ENCODE measurements around the gene FBXO47.
"Not testable (repeated sequence)": the region's sequence is repeated elsewhere in the genome, so short reads cannot be mapped to it uniquely, and the experiment has no call there.

The FBXO47 gene

DNA sequence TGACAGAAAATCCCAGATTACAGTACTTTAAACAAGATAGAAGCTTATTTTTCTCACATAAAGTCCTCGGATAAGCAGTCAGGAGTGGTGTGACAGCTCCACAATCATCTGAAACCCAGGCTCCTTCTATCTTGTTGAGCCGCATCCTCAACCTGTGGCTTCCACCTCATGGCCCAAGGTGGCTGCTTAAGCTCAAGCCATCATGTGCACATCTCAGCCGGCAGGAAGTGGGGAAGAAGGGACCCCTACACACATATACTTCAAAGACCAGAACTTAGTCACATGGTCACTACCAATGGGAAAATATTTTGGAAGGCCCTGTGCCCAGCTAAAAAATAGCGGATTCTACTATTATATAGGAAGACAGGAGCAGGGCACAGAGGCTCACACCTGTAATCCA is 11.0 kb upstream of the FBXO47 start:
- TF ChIP-seq, protein P1, sequence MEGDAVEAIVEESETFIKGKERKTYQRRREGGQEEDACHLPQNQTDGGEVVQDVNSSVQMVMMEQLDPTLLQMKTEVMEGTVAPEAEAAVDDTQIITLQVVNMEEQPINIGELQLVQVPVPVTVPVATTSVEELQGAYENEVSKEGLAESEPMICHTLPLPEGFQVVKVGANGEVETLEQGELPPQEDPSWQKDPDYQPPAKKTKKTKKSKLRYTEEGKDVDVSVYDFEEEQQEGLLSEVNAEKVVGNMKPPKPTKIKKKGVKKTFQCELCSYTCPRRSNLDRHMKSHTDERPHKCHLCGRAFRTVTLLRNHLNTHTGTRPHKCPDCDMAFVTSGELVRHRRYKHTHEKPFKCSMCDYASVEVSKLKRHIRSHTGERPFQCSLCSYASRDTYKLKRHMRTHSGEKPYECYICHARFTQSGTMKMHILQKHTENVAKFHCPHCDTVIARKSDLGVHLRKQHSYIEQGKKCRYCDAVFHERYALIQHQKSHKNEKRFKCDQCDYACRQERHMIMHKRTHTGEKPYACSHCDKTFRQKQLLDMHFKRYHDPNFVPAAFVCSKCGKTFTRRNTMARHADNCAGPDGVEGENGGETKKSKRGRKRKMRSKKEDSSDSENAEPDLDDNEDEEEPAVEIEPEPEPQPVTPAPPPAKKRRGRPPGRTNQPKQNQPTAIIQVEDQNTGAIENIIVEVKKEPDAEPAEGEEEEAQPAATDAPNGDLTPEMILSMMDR (conservative IDR thresholded peaks at IDR 0.05; ENCODE audit: low read depth, low read length), result no peak
- no peak overlapping the region for H3K4me3 ChIP-seq (ENCODE audit: low read length)
- no peak for DNase-seq (ENCODE audit: low read depth)

DNA sequence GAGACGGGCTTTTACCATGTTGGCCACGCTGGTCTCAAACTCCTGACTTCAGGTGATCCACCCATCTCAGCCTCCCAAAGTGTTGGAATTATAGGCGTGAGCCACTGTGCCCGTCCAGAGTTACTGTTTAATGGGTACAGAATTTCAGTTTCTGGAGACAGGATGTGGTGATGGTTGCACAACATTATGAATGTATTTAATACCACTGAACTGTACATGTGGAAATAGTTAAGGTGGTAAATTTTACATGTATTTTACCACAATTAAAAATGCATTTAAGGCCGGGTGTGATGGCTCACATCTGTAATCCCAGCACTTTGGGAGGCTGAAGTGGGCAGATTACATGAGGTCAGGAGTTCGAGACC is 9.0 kb upstream of the FBXO47 start:
- not testable (repeated sequence) for DNase-seq (ENCODE audit: low read depth); H3K4me3 ChIP-seq (ENCODE audit: low read length)

DNA sequence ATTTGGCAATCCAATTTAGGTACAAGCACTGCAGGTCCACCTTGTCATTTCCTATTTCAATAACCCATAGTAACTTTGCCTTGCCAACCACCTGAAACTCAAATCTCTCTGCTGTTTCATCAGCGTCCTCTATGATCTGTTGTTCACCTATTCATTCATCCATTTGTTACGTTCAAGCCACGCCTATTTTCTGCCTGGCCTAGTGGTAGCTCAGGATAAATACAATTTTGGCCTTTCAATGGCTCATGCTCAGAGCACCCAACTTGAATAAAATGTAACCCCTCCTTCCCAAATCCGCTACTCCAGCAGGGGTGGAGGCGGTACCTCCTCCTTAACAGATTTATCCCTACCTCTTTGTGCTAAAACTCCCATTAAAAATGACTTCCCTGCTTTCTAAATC is 3.6 kb upstream of the FBXO47 start:
- TF ChIP-seq, protein P1 (conservative IDR thresholded peaks at IDR 0.05; ENCODE audit: low read depth, low read length), result no peak
- DNase-seq (ENCODE audit: low read depth), result no peak
- no peak overlapping the region for H3K4me3 ChIP-seq (ENCODE audit: low read length)

DNA sequence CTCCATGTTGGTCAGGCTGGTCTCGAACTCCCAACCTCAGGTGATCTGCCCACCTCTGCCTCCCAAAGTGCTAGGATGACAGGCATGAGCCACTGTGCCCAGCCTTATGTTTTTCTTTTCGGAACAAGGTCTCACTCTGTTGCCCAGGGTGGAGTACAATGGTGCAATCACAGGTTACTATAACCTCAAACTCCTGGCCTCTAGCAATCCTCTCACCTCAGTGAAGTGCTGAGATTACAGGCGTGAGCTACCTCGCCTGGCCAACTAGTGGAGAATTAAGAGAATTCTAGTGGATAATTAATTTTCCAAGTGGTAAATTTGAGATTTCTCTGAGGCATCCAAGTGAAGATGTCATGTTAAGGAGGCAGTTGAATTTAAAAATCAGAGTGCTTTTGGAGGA is 2.9 kb upstream of the FBXO47 start:
- DNase-seq (ENCODE audit: low read depth), result no peak
- H3K4me3 ChIP-seq (ENCODE audit: low read length), result no peak overlapping the region
- TF ChIP-seq, protein P1 (conservative IDR thresholded peaks at IDR 0.05; ENCODE audit: low read depth, low read length), result no peak

DNA sequence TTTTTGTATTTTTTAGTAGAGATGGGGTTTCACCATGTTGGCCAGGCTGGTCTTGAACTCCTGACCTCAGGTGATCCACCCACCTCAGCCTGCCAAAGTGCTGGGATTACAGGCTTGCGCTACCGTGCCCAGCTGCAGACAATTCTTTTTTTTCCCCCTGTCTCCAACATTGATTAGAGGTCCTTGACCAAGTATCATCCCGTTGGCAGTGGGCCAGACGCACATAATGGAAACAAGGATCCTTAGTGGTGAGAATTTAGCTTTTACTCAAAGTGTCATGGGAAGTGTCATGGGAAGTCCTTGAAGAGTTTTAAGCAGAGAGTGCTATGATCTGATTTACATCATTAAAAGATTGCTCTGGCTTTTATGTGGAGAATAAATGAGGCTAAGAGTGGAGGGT is 2.1 kb upstream of the FBXO47 start:
- no peak overlapping the region for H3K4me3 ChIP-seq (ENCODE audit: low read length)
- TF ChIP-seq, protein P1 (conservative IDR thresholded peaks at IDR 0.05; ENCODE audit: low read depth, low read length), result no peak
- DNase-seq (ENCODE audit: low read depth), result no peak

DNA sequence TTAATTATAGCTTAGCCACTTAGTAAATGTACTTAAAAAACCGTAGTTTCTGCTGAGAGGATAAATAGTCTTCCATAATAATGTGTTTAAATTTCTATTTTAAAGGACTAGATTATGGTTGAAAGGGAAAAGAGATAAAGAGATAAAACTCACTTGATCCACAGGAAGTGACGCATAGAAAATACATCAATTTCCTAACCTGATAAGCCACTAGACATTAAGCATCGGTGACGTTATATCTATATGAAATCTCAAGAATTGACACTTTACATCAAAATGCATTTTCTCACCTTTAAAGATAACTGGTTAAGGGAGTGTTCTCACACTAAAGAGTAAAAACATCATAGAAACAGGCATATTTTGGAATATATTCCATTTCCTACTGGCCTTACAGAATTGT is 5.8 kb downstream of the FBXO47 start:
- no peak for DNase-seq (ENCODE audit: low read depth)
- H3K4me3 ChIP-seq (ENCODE audit: low read length), result no peak overlapping the region
- TF ChIP-seq, protein P1 (conservative IDR thresholded peaks at IDR 0.05; ENCODE audit: low read depth, low read length), result no peak

DNA sequence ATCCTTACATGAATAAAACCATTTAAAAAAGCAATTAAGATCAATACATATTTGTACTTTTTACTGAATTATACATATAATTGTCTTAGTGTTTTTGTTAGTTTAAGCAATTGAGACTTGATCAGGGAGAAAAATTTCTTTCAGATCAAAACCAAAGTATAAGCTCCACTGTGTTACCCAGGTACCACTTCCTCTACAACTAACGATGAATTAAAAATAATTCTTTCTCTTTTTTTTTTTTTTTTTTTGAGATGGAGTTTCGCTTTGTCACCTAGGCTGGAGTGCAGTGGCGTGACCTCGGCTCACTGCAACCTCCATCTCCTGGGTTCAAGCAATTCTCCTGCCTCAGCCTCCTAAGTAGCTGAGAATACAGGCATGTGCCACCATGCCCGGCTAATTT is 6.8 kb downstream of the FBXO47 start:
- no peak for DNase-seq (ENCODE audit: low read depth)
- no peak overlapping the region for H3K4me3 ChIP-seq (ENCODE audit: low read length)
- TF ChIP-seq, protein P1 (conservative IDR thresholded peaks at IDR 0.05; ENCODE audit: low read depth, low read length), result no peak

DNA sequence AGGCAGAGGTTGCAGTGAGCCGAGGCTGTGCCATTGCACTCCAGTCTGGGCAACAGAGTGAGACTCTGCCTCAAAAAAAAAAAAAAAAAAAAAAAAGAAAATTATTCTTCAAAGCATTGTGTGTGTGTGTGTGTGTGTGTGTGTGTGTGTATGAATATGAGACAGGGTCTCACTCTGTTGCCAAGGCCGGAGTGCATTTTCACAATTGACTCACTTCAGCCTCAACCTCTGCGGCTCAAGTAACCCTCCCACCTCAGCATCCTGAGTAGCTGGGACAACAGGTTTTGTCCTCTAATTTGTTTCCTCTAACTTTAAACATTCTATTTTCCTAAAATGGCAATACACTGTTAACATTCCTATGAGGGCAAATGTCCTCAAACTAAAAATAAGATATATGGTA is 7.7 kb downstream of the FBXO47 start:
- TF ChIP-seq, protein P1 (conservative IDR thresholded peaks at IDR 0.05; ENCODE audit: low read depth, low read length), result no peak
- H3K4me3 ChIP-seq (ENCODE audit: low read length), result no peak overlapping the region
- DNase-seq (ENCODE audit: low read depth), result no peak
